Astrocyte (in vitro differentiated cells and primary cell): ENCODE measurements around the gene GALK1. TPM values are rescaled to one million over a fixed set of nuclear protein-coding genes. Genes with fewer than 3 reads are reported as not detected.
"Not testable (repeated sequence)": the region's sequence is repeated elsewhere in the genome, so short reads cannot be mapped to it uniquely, and the experiment has no call there.

Experiments used
- DNase-seq: peaks from one replicate; pipeline ENCODE4 v3.0.0-alpha.2; 2010; ENCODE audit warnings: low read depth
- FAIRE-seq: peaks from 2 replicates; lab custom pipeline; 2011; peaks lifted over from hg19 to GRCh38; lab: Jason Lieb, UNC
- H2AFZ ChIP-seq: 2 replicates; pipeline ENCODE4 v1.6.0; 2012; ENCODE audit warnings: low read depth, low read length, inconsistent platforms
- H3K27ac ChIP-seq: 2 replicates; pipeline ENCODE4 v1.5.1; 2011; ENCODE audit warnings: low read depth, low read length, inconsistent platforms
- H3K27me3 ChIP-seq: 2 replicates; pipeline ENCODE4 v1.6.0; 2011; ENCODE audit warnings: low read length, inconsistent platforms; ENCODE audit not compliant: insufficient read depth
- H3K36me3 ChIP-seq: 2 replicates; pipeline ENCODE4 v1.5.1; 2011; ENCODE audit warnings: low read length, inconsistent platforms; ENCODE audit not compliant: insufficient read depth
- H3K4me1 ChIP-seq: 2 replicates; pipeline ENCODE4 v1.5.1; 2011; ENCODE audit warnings: low read length, inconsistent platforms; ENCODE audit not compliant: insufficient read depth
- H3K4me2 ChIP-seq: 2 replicates; pipeline ENCODE4 v1.6.0; 2012; ENCODE audit warnings: low read length, inconsistent platforms
- H3K4me3 ChIP-seq: 2 replicates; pipeline ENCODE4 v1.5.1; 2011; ENCODE audit warnings: low read depth, mild to moderate bottlenecking, low read length, inconsistent platforms; ENCODE audit not compliant: insufficient read depth
- H3K79me2 ChIP-seq: 2 replicates; pipeline ENCODE4 v1.6.0; 2012; ENCODE audit warnings: mild to moderate bottlenecking, low read length, inconsistent platforms; ENCODE audit not compliant: insufficient read depth
- H3K9ac ChIP-seq: 2 replicates; pipeline ENCODE4 v1.6.0; 2012; ENCODE audit warnings: mild to moderate bottlenecking, low read length, inconsistent platforms
- H3K9me3 ChIP-seq: 2 replicates; pipeline ENCODE4 v1.5.1; 2012; ENCODE audit warnings: low read depth, mild to moderate bottlenecking, low read length, inconsistent platforms; ENCODE audit not compliant: insufficient read depth
- H4K20me1 ChIP-seq: 2 replicates; pipeline ENCODE4 v1.6.0; 2012; ENCODE audit warnings: low read length, inconsistent platforms; ENCODE audit not compliant: insufficient read depth
- H3K27ac Mint-ChIP-seq: one replicate; pipeline ENCODE4 v1.8.0; 2021; ENCODE audit warnings: mild to moderate bottlenecking, mixed read lengths; ENCODE audit not compliant: unreplicated experiment
- H3K27me3 Mint-ChIP-seq: one replicate; pipeline ENCODE4 v1.8.0; 2021; ENCODE audit warnings: low read depth, mixed read lengths; ENCODE audit not compliant: unreplicated experiment
- H3K36me3 Mint-ChIP-seq: one replicate; pipeline ENCODE4 v1.8.0; 2021; ENCODE audit warnings: low read depth, mixed read lengths; ENCODE audit not compliant: unreplicated experiment
- H3K4me1 Mint-ChIP-seq: one replicate; pipeline ENCODE4 v1.8.0; 2021; ENCODE audit warnings: low read depth, mixed read lengths; ENCODE audit not compliant: unreplicated experiment
- H3K4me3 Mint-ChIP-seq: one replicate; pipeline ENCODE4 v1.8.0; 2021; ENCODE audit warnings: mild to moderate bottlenecking, moderate library complexity, mixed read lengths; ENCODE audit not compliant: unreplicated experiment
- H3K9me3 Mint-ChIP-seq: one replicate; pipeline ENCODE4 v1.8.0; 2021; ENCODE audit warnings: mild to moderate bottlenecking, mixed read lengths; ENCODE audit not compliant: unreplicated experiment
- EZH2 ChIP-seq: IDR thresholded peaks from 2 replicates; pipeline ENCODE4 v1.6.1; 2012; ENCODE audit warnings: mild to moderate bottlenecking, low read length, inconsistent platforms; ENCODE audit not compliant: insufficient read depth
- total RNA-seq: library from RNA; stranded (reverse); gene quantifications from 2 replicates; pipeline ENCODE4 v1.2.1, GENCODE V29; 2021
- TF ChIP-seq, protein P1 (sequence below): IDR thresholded peaks from 2 replicates; pipeline ENCODE4 v1.5.1; 2011; ENCODE audit warnings: low read depth, mild to moderate bottlenecking, inconsistent platforms, low read length, moderate library complexity; ENCODE audit not compliant: insufficient read depth

GALK1 gene
- total RNA-seq, 1 donor from 2014 or later = 22.6 TPM

DNA sequence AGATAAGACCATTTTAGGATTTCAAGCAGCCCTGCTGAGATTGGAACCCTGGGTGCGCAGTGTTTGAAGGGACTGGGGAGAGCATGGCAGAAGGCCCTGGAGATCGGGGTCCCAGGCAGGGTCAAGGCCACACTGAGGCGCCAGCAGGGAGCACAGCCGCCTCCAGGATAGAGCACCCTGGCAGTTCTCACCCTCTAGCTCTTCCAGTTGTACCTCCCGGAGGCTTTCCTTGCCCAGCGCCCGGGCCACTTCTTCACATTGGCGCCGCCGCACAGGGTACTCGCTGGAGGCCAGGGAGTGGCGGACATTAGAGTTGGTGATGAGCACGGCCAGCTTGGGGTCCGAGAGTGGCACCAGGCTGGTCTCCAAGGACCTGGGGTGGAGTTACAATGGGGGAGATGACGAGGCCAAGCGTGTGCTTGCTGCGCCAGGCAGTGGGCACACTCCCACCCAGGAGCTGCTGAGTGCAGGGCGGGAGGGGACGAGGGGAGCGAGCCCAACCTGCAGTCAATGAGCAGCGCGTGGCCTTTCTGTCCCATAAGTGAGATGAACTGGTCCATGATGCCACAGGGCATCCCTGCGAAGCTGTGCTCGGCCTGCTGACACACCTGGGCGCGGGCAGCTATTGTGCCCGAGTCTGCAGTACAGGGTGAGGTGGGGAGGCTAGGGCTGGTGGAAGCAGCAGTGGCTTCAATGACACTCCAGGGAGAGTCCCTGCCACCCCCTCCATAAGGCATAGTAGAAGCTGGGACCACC lies 2.3 kb downstream of the GALK1 start:
- no peaks in the 10 kb centered on the region for H3K4me1 Mint-ChIP-seq
- H3K27me3 ChIP-seq = no peaks in the 10 kb centered on the region
- H3K9me3 ChIP-seq = no peaks in the 10 kb centered on the region
- no peak overlapping the region for H3K9ac ChIP-seq
- H3K4me2 ChIP-seq = no peak overlapping the region
- no peak for DNase-seq
- FAIRE-seq = no peak
- H3K27ac Mint-ChIP-seq = no peak overlapping the region
- no peak overlapping the region for H2AFZ ChIP-seq
- no peaks in the 10 kb centered on the region for H3K27me3 Mint-ChIP-seq
- peaks cover 12% of the 10 kb centered on the region for H3K4me1 ChIP-seq
- H3K79me2 ChIP-seq = no peaks in the 10 kb centered on the region
- peaks cover 4% of the 10 kb centered on the region for H3K36me3 Mint-ChIP-seq
- no peak overlapping the region for H3K4me3 ChIP-seq
- no peak overlapping the region for H3K27ac ChIP-seq
- H3K9me3 Mint-ChIP-seq = no peaks in the 10 kb centered on the region
- TF ChIP-seq, protein P1, sequence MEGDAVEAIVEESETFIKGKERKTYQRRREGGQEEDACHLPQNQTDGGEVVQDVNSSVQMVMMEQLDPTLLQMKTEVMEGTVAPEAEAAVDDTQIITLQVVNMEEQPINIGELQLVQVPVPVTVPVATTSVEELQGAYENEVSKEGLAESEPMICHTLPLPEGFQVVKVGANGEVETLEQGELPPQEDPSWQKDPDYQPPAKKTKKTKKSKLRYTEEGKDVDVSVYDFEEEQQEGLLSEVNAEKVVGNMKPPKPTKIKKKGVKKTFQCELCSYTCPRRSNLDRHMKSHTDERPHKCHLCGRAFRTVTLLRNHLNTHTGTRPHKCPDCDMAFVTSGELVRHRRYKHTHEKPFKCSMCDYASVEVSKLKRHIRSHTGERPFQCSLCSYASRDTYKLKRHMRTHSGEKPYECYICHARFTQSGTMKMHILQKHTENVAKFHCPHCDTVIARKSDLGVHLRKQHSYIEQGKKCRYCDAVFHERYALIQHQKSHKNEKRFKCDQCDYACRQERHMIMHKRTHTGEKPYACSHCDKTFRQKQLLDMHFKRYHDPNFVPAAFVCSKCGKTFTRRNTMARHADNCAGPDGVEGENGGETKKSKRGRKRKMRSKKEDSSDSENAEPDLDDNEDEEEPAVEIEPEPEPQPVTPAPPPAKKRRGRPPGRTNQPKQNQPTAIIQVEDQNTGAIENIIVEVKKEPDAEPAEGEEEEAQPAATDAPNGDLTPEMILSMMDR = no peak
- no peak for TF ChIP-seq EZH2
- H3K4me3 Mint-ChIP-seq = peak overlapping the region; percentile 74
- no peaks in the 10 kb centered on the region for H4K20me1 ChIP-seq
- no peaks in the 10 kb centered on the region for H3K36me3 ChIP-seq

DNA sequence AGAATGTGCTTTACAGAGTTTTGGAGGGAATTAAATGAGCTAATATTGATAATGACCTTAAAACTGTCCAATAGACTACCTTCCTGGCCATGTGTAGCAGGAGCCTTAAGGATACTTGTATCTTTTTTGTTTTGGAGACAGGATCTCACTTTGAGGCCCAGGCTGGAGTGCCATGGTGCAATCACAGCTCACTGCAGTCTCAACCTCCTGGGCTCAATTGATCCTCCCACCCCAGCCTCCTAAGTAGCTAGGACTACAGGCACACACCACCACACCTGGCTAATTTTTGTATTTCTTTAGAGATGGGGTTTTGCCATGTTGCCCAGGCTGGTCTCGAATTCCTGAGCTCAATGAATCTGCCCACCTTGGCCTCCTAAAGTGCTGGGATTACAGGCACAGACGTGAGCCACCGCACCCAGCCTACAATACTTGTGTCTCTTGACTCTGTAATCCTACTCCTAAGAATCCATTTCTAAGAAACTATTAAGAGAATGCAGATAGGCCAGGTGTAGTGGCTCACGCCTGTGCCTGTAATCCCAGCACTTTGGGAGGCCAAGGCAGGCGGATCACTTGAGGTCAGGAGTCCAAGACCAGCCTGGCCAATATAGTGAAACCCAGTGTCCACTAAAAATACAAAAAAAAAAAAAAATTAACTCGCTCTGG lies 4.9 kb downstream of the GALK1 start:
- not testable (repeated sequence) for H3K4me2 ChIP-seq, H3K4me1 Mint-ChIP-seq, DNase-seq, H3K36me3 ChIP-seq, H3K9me3 Mint-ChIP-seq, H3K4me3 ChIP-seq, H3K27ac ChIP-seq, H3K36me3 Mint-ChIP-seq, H3K9me3 ChIP-seq, H4K20me1 ChIP-seq, H3K4me3 Mint-ChIP-seq, H3K27ac Mint-ChIP-seq, H3K27me3 Mint-ChIP-seq, H3K79me2 ChIP-seq, H3K27me3 ChIP-seq, H2AFZ ChIP-seq, H3K9ac ChIP-seq, FAIRE-seq
- peaks cover 12% of the 10 kb centered on the region for H3K4me1 ChIP-seq

DNA sequence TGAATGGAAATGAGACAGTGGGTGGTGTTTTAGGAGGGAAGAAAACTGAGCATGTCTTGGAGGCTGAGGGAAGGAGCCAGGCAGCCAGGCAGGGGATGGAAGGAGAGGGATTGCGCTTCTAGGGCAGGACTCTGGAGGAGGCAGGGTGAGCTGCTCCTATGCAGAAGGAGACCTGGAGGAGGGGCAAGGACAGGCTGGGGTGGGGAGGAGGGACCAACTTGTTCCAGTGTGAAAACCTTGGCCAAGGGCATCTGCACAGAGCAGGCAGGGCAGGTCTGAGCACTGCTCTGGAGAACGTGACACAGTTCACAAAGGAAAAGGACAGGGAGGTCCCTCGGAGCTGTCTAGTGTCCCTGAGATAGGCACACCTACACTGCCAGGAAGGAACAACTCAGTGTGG lies 5.5 kb downstream of the GALK1 start:
- H3K4me2 ChIP-seq = no peak overlapping the region
- no peak overlapping the region for H3K9ac ChIP-seq
- TF ChIP-seq, protein P1 = no peak
- no peak for TF ChIP-seq EZH2
- no peaks in the 10 kb centered on the region for H4K20me1 ChIP-seq
- no peak overlapping the region for H3K4me3 ChIP-seq
- peaks cover 8% of the 10 kb centered on the region for H3K36me3 Mint-ChIP-seq
- no peaks in the 10 kb centered on the region for H3K9me3 Mint-ChIP-seq
- no peak overlapping the region for H3K27ac ChIP-seq
- FAIRE-seq (no peak), DNase-seq (no peak)
- H3K4me1 ChIP-seq = peaks cover 11% of the 10 kb centered on the region
- H3K9me3 ChIP-seq = no peaks in the 10 kb centered on the region
- no peaks in the 10 kb centered on the region for H3K36me3 ChIP-seq
- H3K27me3 ChIP-seq = no peaks in the 10 kb centered on the region
- no peak overlapping the region for H2AFZ ChIP-seq
- peaks cover 5% of the 10 kb centered on the region for H3K27me3 Mint-ChIP-seq
- H3K4me3 Mint-ChIP-seq = no peak overlapping the region
- no peaks in the 10 kb centered on the region for H3K79me2 ChIP-seq
- no peak overlapping the region for H3K27ac Mint-ChIP-seq
- peaks cover 5% of the 10 kb centered on the region for H3K4me1 Mint-ChIP-seq
